H54 (cell line): ENCODE data around the gene EEIG1.
"Not testable (repeated sequence)": the region's sequence is repeated elsewhere in the genome, so short reads cannot be mapped to it uniquely, and the experiment has no call there.

Source experiments
- DNase-seq: peaks from one replicate; pipeline ENCODE4 v3.0.0; 2011; ENCODE audit warnings: low spot score, mixed read lengths; ENCODE audit not compliant: insufficient read length
- FAIRE-seq: peaks from 3 replicates; lab custom pipeline; 2011; peaks lifted over from hg19 to GRCh38; lab: Jason Lieb, UNC
- POLR2A ChIP-seq: IDR thresholded peaks from 2 replicates; pipeline ENCODE4 v1.6.1; 2011; ENCODE audit warnings: low read depth, mild to moderate bottlenecking, low read length

The EEIG1 gene

GRCh38 chr9:127980706-127981558 is at the start of gene EEIG1:
Gene EEIG1 (minus strand): TSS chr9:127980989. CDS start chr9:127980137, 852 bp downstream.
- TF ChIP-seq POLR2A = peak; percentile 89
- DNase-seq (peak; percentile 97), FAIRE-seq (no peak)

GRCh38 chr9:128027705-128028104 is 46.9 kb upstream of the EEIG1 start:
- FAIRE-seq = no peak

GRCh38 chr9:128026773-128027541 is 46.2 kb upstream of the EEIG1 start:
- no peak for TF ChIP-seq POLR2A
- no peak for FAIRE-seq
- DNase-seq = no peak

More at GRCh38 chr9:128027705-128028104, 46.9 kb upstream of the EEIG1 start:
- no peak for DNase-seq
- TF ChIP-seq POLR2A = no peak

- FAIRE-seq = no peak
- TF ChIP-seq POLR2A = no peak
- no peak for DNase-seq
These were observed 45.5 kb upstream of the EEIG1 start for GRCh38 chr9:128026255-128026772.

- DNase-seq (no peak), FAIRE-seq (no peak)
- TF ChIP-seq POLR2A = no peak
These were observed 44.9 kb upstream of the EEIG1 start for GRCh38 chr9:128025736-128026135.

GRCh38 chr9:128024761-128025308 is 44.0 kb upstream of the EEIG1 start:
- DNase-seq (no peak), FAIRE-seq (no peak)
- TF ChIP-seq POLR2A = no peak

GRCh38 chr9:128023671-128024070 is 42.9 kb upstream of the EEIG1 start:
- FAIRE-seq = not testable (repeated sequence)

GRCh38 chr9:128022886-128023285 is 42.1 kb upstream of the EEIG1 start:
- peak; percentile 88 for DNase-seq
- peak; percentile 85 for FAIRE-seq
- no peak for TF ChIP-seq POLR2A

More at GRCh38 chr9:128023671-128024070, 42.9 kb upstream of the EEIG1 start:
- not testable (repeated sequence) for DNase-seq

- no peak for FAIRE-seq
- DNase-seq = no peak
- TF ChIP-seq POLR2A = no peak
These were observed 40.3 kb upstream of the EEIG1 start for GRCh38 chr9:128021098-128021497.

- no peak for FAIRE-seq
- TF ChIP-seq POLR2A = no peak
- no peak for DNase-seq
These were observed 39.9 kb upstream of the EEIG1 start for GRCh38 chr9:128020692-128021091.

- no peak for TF ChIP-seq POLR2A
- FAIRE-seq = no peak
- no peak for DNase-seq
These were observed 34.9 kb upstream of the EEIG1 start for GRCh38 chr9:128015696-128016095.

- TF ChIP-seq POLR2A = no peak
- FAIRE-seq (no peak), DNase-seq (no peak)
These were observed 30.5 kb upstream of the EEIG1 start for GRCh38 chr9:128011071-128011817.

- TF ChIP-seq POLR2A = no peak
- DNase-seq (no peak), FAIRE-seq (no peak)
These were observed 28.9 kb upstream of the EEIG1 start for GRCh38 chr9:128009639-128010038.
